GM10847 (cell line): ENCODE data around the gene GPR62.

Source experiments
- POLR2A ChIP-seq: IDR thresholded peaks from 2 replicates; pipeline ENCODE4 v1.6.1; 2011; ENCODE audit not compliant: insufficient read length; ENCODE audit errors: extremely low read depth

Gene GPR62

GRCh38 chr3:51945926-51946705 lies 9.1 kb upstream of the GPR62 start:
- no peak for TF ChIP-seq POLR2A

GRCh38 chr3:51946796-51947195 lies 8.4 kb upstream of the GPR62 start:
- no peak for TF ChIP-seq POLR2A

GRCh38 chr3:51947215-51947900 lies 7.8 kb upstream of the GPR62 start:
- no peak for TF ChIP-seq POLR2A

GRCh38 chr3:51948016-51948580 lies 7.1 kb upstream of the GPR62 start:
- no peak for TF ChIP-seq POLR2A

- no peak for TF ChIP-seq POLR2A
Measured at GRCh38 chr3:51949121-51949520, 6.1 kb upstream of the GPR62 start.

GRCh38 chr3:51950899-51951298 lies 4.3 kb upstream of the GPR62 start:
- TF ChIP-seq POLR2A: no peak

- TF ChIP-seq POLR2A: no peak
Measured at GRCh38 chr3:51953445-51953844, 1.7 kb upstream of the GPR62 start.

- no peak for TF ChIP-seq POLR2A
Measured at GRCh38 chr3:51954105-51954504, 1.1 kb upstream of the GPR62 start.

- TF ChIP-seq POLR2A: no peak
Measured at GRCh38 chr3:51954713-51955112, 468 bp upstream of the GPR62 start.

GRCh38 chr3:51955893-51956770 lies 951 bp downstream of the GPR62 start:
- no peak for TF ChIP-seq POLR2A

GRCh38 chr3:51957520-51958205 lies 2.5 kb downstream of the GPR62 start:
- no peak for TF ChIP-seq POLR2A

GRCh38 chr3:51958603-51959521 lies 3.7 kb downstream of the GPR62 start:
- no peak for TF ChIP-seq POLR2A

GRCh38 chr3:51959651-51960050 lies 4.5 kb downstream of the GPR62 start:
- no peak for TF ChIP-seq POLR2A

- no peak for TF ChIP-seq POLR2A
Measured at GRCh38 chr3:51960386-51960785, 5.2 kb downstream of the GPR62 start.

GRCh38 chr3:51961011-51961410 lies 5.8 kb downstream of the GPR62 start:
- TF ChIP-seq POLR2A: no peak
